A549 treated with RU486 at 1 μM for 4 hours (cell line): Measurements from ENCODE around the gene BRPF1. TPM values are rescaled to one million over a fixed set of nuclear protein-coding genes. Genes with fewer than 3 reads are reported as not detected.

Experiments
- total RNA-seq: library from RNA; stranded (reverse); fragments of 200-300 nt; extraction: Qiagen RNA extraction; gene quantifications from 5 replicates; pipeline ENCODE4 v1.2.3, GENCODE V29; 2022; ENCODE audit warnings: low read depth

Gene BRPF1, protein sequence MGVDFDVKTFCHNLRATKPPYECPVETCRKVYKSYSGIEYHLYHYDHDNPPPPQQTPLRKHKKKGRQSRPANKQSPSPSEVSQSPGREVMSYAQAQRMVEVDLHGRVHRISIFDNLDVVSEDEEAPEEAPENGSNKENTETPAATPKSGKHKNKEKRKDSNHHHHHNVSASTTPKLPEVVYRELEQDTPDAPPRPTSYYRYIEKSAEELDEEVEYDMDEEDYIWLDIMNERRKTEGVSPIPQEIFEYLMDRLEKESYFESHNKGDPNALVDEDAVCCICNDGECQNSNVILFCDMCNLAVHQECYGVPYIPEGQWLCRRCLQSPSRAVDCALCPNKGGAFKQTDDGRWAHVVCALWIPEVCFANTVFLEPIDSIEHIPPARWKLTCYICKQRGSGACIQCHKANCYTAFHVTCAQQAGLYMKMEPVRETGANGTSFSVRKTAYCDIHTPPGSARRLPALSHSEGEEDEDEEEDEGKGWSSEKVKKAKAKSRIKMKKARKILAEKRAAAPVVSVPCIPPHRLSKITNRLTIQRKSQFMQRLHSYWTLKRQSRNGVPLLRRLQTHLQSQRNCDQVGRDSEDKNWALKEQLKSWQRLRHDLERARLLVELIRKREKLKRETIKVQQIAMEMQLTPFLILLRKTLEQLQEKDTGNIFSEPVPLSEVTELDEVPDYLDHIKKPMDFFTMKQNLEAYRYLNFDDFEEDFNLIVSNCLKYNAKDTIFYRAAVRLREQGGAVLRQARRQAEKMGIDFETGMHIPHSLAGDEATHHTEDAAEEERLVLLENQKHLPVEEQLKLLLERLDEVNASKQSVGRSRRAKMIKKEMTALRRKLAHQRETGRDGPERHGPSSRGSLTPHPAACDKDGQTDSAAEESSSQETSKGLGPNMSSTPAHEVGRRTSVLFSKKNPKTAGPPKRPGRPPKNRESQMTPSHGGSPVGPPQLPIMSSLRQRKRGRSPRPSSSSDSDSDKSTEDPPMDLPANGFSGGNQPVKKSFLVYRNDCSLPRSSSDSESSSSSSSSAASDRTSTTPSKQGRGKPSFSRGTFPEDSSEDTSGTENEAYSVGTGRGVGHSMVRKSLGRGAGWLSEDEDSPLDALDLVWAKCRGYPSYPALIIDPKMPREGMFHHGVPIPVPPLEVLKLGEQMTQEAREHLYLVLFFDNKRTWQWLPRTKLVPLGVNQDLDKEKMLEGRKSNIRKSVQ (N-terminal part only)
- 16.1 to 19.8 TPM (median 18.8 TPM) in 5 replicates for total RNA-seq

DNA sequence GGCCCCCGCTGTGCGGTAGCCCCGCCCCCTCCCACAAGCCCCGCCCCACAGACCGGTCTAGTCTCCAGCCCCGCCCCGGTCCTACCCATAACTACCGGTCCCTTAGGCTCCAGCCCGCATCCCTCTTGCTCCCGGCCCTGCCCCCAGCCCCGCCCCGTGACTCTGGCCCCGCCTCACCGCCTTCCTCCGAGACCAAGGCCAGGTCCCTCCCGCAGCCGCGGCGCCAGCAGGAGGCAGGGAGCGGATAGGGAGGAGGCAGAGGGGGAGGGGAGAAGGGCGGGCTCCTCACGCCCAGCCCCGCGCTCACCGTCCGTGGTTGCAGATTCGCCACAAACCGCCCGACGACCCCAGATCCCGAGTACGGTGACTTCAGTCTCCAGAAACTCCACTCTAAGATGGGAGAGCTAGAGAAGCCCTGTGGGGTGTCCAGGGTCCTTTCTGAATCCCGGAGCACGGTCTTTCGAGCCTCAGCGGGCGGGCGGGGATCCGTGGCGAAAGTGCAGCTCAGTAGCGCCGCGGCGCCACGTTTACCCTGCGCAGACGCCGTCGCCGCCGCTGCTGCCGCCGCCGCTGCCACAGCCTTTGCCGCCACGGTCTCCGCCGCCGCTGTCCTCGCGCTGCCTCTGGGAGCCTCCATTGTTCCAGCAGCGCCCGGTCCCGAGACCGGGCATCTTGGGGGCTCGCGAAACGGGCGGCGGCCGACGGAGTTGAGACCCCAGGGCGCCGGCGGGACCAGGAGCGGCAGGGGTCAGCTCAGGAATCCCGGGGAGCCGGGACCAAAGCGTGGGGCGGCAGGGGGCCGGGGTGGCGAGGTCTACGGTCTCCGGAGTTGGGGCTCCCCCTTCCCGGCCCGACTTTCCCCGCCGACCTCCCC, at the start of gene BRPF1:
Gene BRPF1, plus strand, starts transcription at position 530 of the 874 bp plus-strand sequence. CDS start 2,406 bp downstream, outside the sequence.

DNA sequence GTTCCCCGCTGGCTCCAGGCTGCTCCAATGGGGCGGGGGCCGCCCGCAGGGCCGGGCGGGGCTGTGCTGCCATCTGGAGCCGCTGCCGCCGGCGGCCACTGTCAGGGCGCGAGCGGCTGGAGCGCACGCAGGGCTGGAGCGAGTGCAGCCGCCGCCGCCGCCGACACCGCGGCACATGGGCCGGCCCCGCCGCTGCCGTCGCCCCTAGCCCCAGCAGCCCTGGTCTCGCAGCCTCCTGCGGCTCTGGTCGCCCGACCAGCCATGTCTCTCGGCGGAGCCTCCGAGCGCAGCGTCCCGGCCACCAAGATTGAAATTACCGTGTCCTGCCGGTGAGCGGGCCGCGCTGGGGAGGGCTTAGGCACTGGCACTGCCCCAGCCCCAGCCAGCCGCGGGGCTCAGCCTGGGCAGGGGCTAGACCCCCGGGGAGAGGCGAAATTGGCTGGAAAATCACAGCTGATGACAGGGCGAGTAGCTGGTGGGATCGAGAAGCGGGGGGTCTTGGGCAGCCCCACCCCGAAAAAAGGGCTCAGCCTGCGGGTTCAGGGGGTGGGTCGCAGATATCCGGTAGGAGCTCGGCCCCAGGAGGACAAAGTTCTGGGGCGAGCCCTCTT, 27.7 kb upstream of the BRPF1 start, which contains the start of gene CPNE9:
Gene CPNE9, plus strand, starts transcription at position 98 of the 611 bp plus-strand sequence. Its CDS starts 164 bp downstream, at position 262.

GRCh38 chr3:9749645-9750555, 18.4 kb downstream of the BRPF1 start, which contains the start of gene OGG1:
Gene OGG1 (plus strand): TSS chr3:9749952. CDS start chr3:9750287, 335 bp downstream.

GRCh38 chr3:9769426-9770275, 38.1 kb downstream of the BRPF1 start, which contains the start of gene CAMK1:
Gene CAMK1 (minus strand): TSS chr3:9769947. CDS start chr3:9767749, 2,198 bp downstream.

GRCh38 chr3:9792405-9793160, 61.0 kb downstream of the BRPF1 start, which contains the start of the genes ARPC4 and TADA3:
Gene ARPC4 (plus strand): TSS chr3:9793082. CDS start chr3:9793122, 40 bp downstream.
Gene TADA3 (minus strand): TSS chr3:9792473. CDS start chr3:9791466, 1,007 bp downstream.

Other genes with a start within 250 kb of the BRPF1 start
- 0.05 to 0.27 TPM (median 0.16 TPM) in 4 of 5 replicates, not detected in the other for gene LHFPL4, start 177.9 kb upstream of the BRPF1 start, total RNA-seq
- 25.0 to 31.7 TPM (median 27.5 TPM) in 5 replicates for gene MTMR14, start 82.2 kb upstream of the BRPF1 start, total RNA-seq
- 0.08 to 0.27 TPM (median 0.18 TPM) in 4 of 5 replicates, not detected in the other for gene CPNE9, start 27.9 kb upstream of the BRPF1 start, total RNA-seq
- gene OGG1, start 18.2 kb downstream of the BRPF1 start, total RNA-seq: 12.4 to 19.0 TPM (median 17.0 TPM) in 5 replicates
- 14.6 to 18.5 TPM (median 17.7 TPM) in 5 replicates for gene CAMK1, start 38.2 kb downstream of the BRPF1 start, total RNA-seq
- gene TADA3, start 60.7 kb downstream of the BRPF1 start, total RNA-seq: 50.5 to 61.6 TPM (median 57.4 TPM) in 5 replicates
- gene ARPC4, start 61.3 kb downstream of the BRPF1 start, total RNA-seq: 143 to 238 TPM (median 179 TPM) in 5 replicates
- gene TTLL3, start 78.5 kb downstream of the BRPF1 start, total RNA-seq: 4.8 to 7.9 TPM (median 6.8 TPM) in 5 replicates
- 33.0 to 48.2 TPM (median 42.5 TPM) in 5 replicates for gene RPUSD3, start 112.3 kb downstream of the BRPF1 start, total RNA-seq
- gene CIDEC, start 148.5 kb downstream of the BRPF1 start, total RNA-seq: 5.4 to 9.2 TPM (median 6.6 TPM) in 5 replicates
- gene JAGN1, start 158.9 kb downstream of the BRPF1 start, total RNA-seq: 52.3 to 76.8 TPM (median 67.9 TPM) in 5 replicates
- gene IL17RE, start 171.1 kb downstream of the BRPF1 start, total RNA-seq: 0.88 to 1.8 TPM (median 1.5 TPM) in 5 replicates
- 11.9 to 16.6 TPM (median 13.0 TPM) in 5 replicates for gene IL17RC, start 185.4 kb downstream of the BRPF1 start, total RNA-seq
- gene CRELD1, start 202.1 kb downstream of the BRPF1 start, total RNA-seq: 8.4 to 12.0 TPM (median 11.6 TPM) in 5 replicates
- gene PRRT3, start 220.7 kb downstream of the BRPF1 start, total RNA-seq: 0.82 to 1.8 TPM (median 1.7 TPM) in 5 replicates